Measurements from ENCODE around the gene PIWIL1. TPM values are rescaled to one million over a fixed set of nuclear protein-coding genes. Genes with fewer than 3 reads are reported as not detected.

The PIWIL1 gene
- total RNA-seq, 1 donor from 2014 or later: not detected

- peaks cover 8% of the 10 kb centered on the region for H3K27me3 Mint-ChIP-seq
- peak; percentile 39 for TF ChIP-seq CTCF (IDR thresholded peaks at IDR 0.05)
- ChIA-PET POLR2A (no interaction called here), CTCF (no interaction called here)
- no peaks in the 10 kb centered on the region for H3K4me1 Mint-ChIP-seq
- H3K27ac Mint-ChIP-seq: no peak overlapping the region
- DNase-seq (no peak), ATAC-seq (ENCODE audit: low read depth) (no peak)
- no peaks in the 10 kb centered on the region for H3K36me3 Mint-ChIP-seq (ENCODE audit: low read depth)
- H3K9me3 Mint-ChIP-seq: no peaks in the 10 kb centered on the region
- H3K4me3 Mint-ChIP-seq: no peak overlapping the region
- intact Hi-C loops (cut with micrococcal nuclease): loop anchor here (5.0 kb wide), 1 partner anchor 308 kb away; no protein-coding TSS in a partner anchor
Observed at GRCh38 chr12:130335517-130336392, 1.9 kb upstream of the PIWIL1 start.

GRCh38 chr12:130336723-130337487 lies 782 bp upstream of the PIWIL1 start:
- CTCF ChIA-PET: no interaction called here
- H3K4me3 Mint-ChIP-seq: no peak overlapping the region
- intact Hi-C loops (cut with micrococcal nuclease): loop anchor here (5.0 kb wide), 1 partner anchor 310 kb away; no protein-coding TSS in a partner anchor
- no peak overlapping the region for H3K27ac Mint-ChIP-seq
- no peak for DNase-seq
- H3K27me3 Mint-ChIP-seq: peaks cover 8% of the 10 kb centered on the region
- no peak for TF ChIP-seq CTCF (IDR thresholded peaks at IDR 0.05)
- H3K4me1 Mint-ChIP-seq: no peaks in the 10 kb centered on the region
- POLR2A ChIA-PET: interaction anchor here (0.6 kb wide), 1 partner anchor 24 kb away, joined by 3 read pairs; no protein-coding TSS in a partner anchor
- no peaks in the 10 kb centered on the region for H3K36me3 Mint-ChIP-seq (ENCODE audit: low read depth)
- ATAC-seq (ENCODE audit: low read depth): no peak
- H3K9me3 Mint-ChIP-seq: no peaks in the 10 kb centered on the region

GRCh38 chr12:130338794-130339601 lies 1.3 kb downstream of the PIWIL1 start:
- Mint-ChIP-seq H3K27me3 (peaks cover 8% of the 10 kb centered on the region), H3K4me3 (no peak overlapping the region), H3K36me3 (ENCODE audit: low read depth) (no peaks in the 10 kb centered on the region), H3K27ac (no peak overlapping the region), H3K9me3 (no peaks in the 10 kb centered on the region), H3K4me1 (no peaks in the 10 kb centered on the region)
- ChIA-PET CTCF (no interaction called here), POLR2A (no interaction called here)
- no peak for ATAC-seq (ENCODE audit: low read depth)
- no peak for DNase-seq
- intact Hi-C loops (cut with micrococcal nuclease): loop anchor here (5.0 kb wide), 1 partner anchor 312 kb away; no protein-coding TSS in a partner anchor
- no peak for TF ChIP-seq CTCF (IDR thresholded peaks at IDR 0.05)

- H3K4me3 Mint-ChIP-seq: no peak overlapping the region
- intact Hi-C loops (cut with micrococcal nuclease): loop anchor here (5.0 kb wide), 1 partner anchor 313 kb away; no protein-coding TSS in a partner anchor
- DNase-seq (no peak), ATAC-seq (ENCODE audit: low read depth) (no peak)
- no peaks in the 10 kb centered on the region for H3K9me3 Mint-ChIP-seq
- no peak for TF ChIP-seq CTCF (IDR thresholded peaks at IDR 0.05)
- H3K4me1 Mint-ChIP-seq: no peaks in the 10 kb centered on the region
- H3K27ac Mint-ChIP-seq: no peak overlapping the region
- ChIA-PET POLR2A (no interaction called here), CTCF (no interaction called here)
- H3K27me3 Mint-ChIP-seq: peaks cover 5% of the 10 kb centered on the region
- no peaks in the 10 kb centered on the region for H3K36me3 Mint-ChIP-seq (ENCODE audit: low read depth)
Observed at GRCh38 chr12:130339951-130340350, 2.3 kb downstream of the PIWIL1 start.
